Stimulated activated CD4-positive, alpha-beta T cell treated with anti-CD3 and anti-CD28 coated beads, Interleukin-1b, Interleukin-23, amount 100 ng/mL, for 1 hour (primary cell): Measurements from ENCODE around the gene EIF2B2.

Source experiments
- DNase-seq, 2 donors: peaks; one replicate each; pipeline ENCODE4 v3.0.0-alpha.2; 2020; ENCODE audit warnings: low read depth in 2 of 2

The EIF2B2 gene

DNA sequence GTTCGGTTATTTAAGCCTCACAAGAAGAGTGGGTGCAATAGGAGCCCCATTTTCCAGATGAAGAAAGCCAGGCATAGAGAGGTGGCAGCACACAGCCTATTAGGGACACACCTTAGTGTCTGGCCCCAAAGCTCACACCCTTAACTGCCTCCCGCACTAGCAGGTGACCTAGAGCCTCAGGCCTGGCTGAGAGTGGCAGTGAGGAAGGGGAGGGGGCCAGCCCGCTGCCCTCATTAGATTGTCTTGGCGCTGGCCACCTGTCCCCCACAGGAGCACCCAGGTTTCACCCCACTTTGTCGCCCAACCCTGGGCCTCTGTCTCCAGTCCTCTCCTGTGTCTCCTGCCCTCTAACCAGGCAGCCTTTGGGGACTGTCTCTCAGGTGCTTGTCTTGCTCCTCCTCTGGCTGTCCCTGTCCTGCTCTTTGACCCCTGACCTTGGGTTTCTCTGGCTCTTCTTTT, 28.8 kb upstream of the EIF2B2 start:
- no peak for DNase-seq

- no peak for DNase-seq
Measured at GRCh38 chr14:74974364-74975058, 28.2 kb upstream of the EIF2B2 start.

- DNase-seq = no peak
Measured at GRCh38 chr14:74975059-74975810, 27.5 kb upstream of the EIF2B2 start.

GRCh38 chr14:74976264-74977113, 26.2 kb upstream of the EIF2B2 start:
- DNase-seq = no peak

DNA sequence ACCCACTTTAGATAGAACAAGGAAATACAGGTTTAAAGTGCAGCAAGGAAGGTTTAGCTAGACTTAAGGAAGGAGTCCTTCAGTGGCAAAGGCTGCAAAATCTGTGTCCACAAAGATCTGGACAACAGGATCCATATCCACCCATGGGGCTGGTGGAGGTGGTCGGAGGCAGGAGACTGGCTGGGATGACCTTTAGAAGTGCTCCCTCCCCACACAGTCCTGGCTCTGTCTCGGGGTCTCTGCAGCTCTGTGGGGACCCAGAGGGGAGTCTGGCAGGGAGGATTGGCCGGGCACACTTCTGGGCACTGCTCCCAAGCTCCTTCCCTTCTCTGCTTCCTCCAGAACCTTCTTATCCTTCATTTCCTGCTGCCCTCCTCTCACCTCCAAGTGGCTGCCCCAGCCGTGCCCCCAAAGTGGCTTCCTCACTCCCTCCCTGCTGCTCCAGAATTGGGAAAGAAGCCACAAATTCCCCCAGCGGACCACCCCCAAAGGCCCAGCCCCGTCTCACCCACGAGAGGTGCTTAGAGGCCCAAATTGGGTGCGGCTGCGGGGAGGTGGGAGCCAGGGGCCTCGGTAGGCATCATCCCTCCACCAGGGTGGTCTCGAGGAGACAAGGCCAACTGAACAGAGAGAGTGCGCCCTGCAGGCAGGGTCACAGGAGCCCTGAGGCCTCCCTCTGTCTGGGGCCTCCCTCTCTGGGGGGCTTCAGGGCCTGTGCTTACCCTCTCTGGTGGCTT, 25.4 kb upstream of the EIF2B2 start:
- no peak for DNase-seq

GRCh38 chr14:74977901-74978385, 24.8 kb upstream of the EIF2B2 start:
- DNase-seq = no peak

- DNase-seq = no peak
Measured at GRCh38 chr14:74978416-74978947, 24.2 kb upstream of the EIF2B2 start.

DNA sequence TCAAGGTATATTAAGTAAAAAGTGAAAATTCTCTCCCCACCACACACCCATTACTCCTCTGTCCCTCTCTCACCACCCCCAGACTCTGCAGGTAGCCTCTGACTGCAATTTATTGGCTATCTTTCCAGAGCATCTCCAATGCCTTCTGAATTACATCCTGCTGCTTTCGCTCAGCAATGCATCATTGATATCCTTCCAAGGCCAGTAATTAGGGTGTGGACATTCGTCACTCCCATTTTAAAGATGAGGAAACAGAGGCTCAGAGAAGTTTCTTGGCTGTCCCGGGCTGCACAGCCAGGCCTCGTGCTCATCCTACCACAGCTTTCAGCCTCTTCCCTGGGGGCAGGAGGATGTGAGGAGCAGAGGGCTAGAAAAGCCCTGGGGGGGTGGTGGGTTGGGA, 23.7 kb upstream of the EIF2B2 start:
- DNase-seq = no peak

GRCh38 chr14:74979442-74980397, 23.0 kb upstream of the EIF2B2 start:
- DNase-seq = no peak

DNA sequence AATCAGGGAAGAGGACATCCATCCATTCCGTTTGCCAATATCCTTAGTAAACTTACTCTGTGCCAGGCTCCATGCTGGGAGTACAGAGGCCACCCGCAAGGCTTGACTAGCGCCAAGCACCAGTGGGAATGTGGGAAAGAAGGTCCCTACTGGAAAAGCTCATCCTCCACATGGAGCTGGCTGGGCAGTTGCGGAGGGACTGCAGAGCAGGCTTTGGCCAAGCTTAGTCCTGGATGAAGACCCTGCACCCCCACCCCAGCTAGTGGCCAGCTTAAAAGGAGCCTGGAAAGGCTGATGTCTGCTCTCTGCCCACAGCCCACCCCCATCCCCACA, 22.4 kb upstream of the EIF2B2 start:
- DNase-seq = no peak

- DNase-seq = no peak
Measured at GRCh38 chr14:74980731-74981461, 21.8 kb upstream of the EIF2B2 start.

DNA sequence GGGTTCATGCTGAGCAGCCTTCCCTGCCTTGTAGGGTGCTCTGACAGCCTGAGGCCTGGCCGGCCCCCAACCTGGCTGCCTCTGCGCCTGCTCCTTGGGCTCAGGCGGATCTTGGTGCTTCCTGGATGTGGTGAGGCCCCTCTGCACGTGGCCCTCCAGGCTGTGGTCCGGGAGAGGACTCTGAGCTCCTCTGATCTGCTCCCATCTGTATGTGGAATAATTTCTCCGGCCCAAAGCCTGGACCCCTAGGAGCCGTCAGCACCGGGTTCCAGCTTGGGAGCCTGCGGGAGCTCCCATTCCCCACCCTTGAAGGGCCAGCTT, 21.3 kb upstream of the EIF2B2 start:
- no peak for DNase-seq

GRCh38 chr14:74981833-74982232, 20.9 kb upstream of the EIF2B2 start:
- no peak for DNase-seq

GRCh38 chr14:74982661-74983060, 20.1 kb upstream of the EIF2B2 start:
- no peak for DNase-seq

GRCh38 chr14:74983343-74983742, 19.4 kb upstream of the EIF2B2 start:
- no peak for DNase-seq

GRCh38 chr14:74984236-74985027, 18.3 kb upstream of the EIF2B2 start:
- no peak for DNase-seq

DNA sequence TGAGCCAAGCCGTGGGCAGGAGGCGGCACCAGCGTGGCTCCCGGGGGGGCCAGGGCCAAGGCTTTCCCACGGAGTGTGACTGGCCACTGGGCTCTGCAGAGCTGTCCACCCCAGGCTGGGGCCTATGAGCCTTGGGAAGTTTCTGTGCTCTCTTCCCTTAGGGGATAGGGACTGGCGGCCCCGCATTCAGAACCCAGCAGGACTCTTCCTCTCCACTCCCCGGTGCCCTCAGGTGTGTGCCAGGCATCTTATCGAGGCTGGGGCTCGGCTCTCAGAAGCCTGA, 17.8 kb upstream of the EIF2B2 start:
- no peak for DNase-seq

GRCh38 chr14:74985806-74986205, 16.9 kb upstream of the EIF2B2 start:
- DNase-seq = no peak

- no peak for DNase-seq
Measured at GRCh38 chr14:74988131-74988530, 14.6 kb upstream of the EIF2B2 start.
